A549 (cell line): Measurements from ENCODE around the gene SORCS2. TPM values are rescaled to one million over a fixed set of nuclear protein-coding genes. Genes with fewer than 3 reads are reported as not detected.

Experiments
- ATAC-seq, 2 experiments: fragments of 200-7000 bp in 1 of 2; fragments of >200 bp in 1 of 2; cut with Nextera tagmentation in 1 of 2; cut with Tn5 transposase in 1 of 2; 3 replicates each; pipeline versions ENCODE4 v1.8.0 to v1.9.1; 2018 to 2020; ENCODE audit warnings: mild to moderate bottlenecking in 1 of 2, moderate library complexity in 1 of 2
- CTCF ChIA-PET: fragments of 300-600 bp; sonication (Branson Sonifier 250); formaldehyde crosslinking; extraction: SDS; loops from one replicate; lab custom pipeline; 2021; ENCODE audit warnings: antibody characterized with exemption, inconsistent platforms; lab: Yijun Ruan, JAX
- POLR2A ChIA-PET: fragments of 350-600 bp; formaldehyde crosslinking; extraction: SDS; loops from one replicate; lab custom pipeline; 2021; ENCODE audit warnings: antibody characterized with exemption, inconsistent platforms; lab: Yijun Ruan, JAX
- DNase-seq, 2 experiments: peaks; one replicate each; pipeline versions ENCODE4 v3.0.0 to v3.0.0-alpha.2; 2011 to 2016; ENCODE audit warnings: low read depth in 1 of 2, low spot score in 1 of 2
- FAIRE-seq: peaks from 2 replicates; lab custom pipeline; 2011; peaks lifted over from hg19 to GRCh38; lab: Jason Lieb, UNC
- H3K27ac ChIP-seq, 2 experiments: fragments of >200 bp; sonication (Bioruptor Twin); formaldehyde crosslinking; 3 replicates each; pipeline ENCODE4 v1.5.1; 2016 to 2017
- H3K4me1 ChIP-seq: fragments of >200 bp; sonication (Bioruptor Twin); formaldehyde crosslinking; 3 replicates; pipeline ENCODE4 v1.6.1; 2016
- H3K4me2 ChIP-seq: fragments of >200 bp; sonication (Bioruptor Twin); formaldehyde crosslinking; 3 replicates; pipeline ENCODE4 v1.6.1; 2016
- H3K4me3 ChIP-seq: fragments of >200 bp; sonication (Bioruptor Twin); formaldehyde crosslinking; 3 replicates; pipeline ENCODE4 v1.5.1; 2016
- H3K9me3 ChIP-seq: fragments of >200 bp; sonication (Bioruptor Twin); formaldehyde crosslinking; 3 replicates; pipeline ENCODE4 v1.6.1; 2016
- CBX2 ChIP-seq: fragments of 200-600 bp; sonication (generic); IDR thresholded peaks from 2 replicates; pipeline ENCODE4 v1.6.1; 2016; ENCODE audit warnings: low read depth, mild to moderate bottlenecking, borderline replicate concordance
- CHD2 ChIP-seq: fragments of 150-350 bp; IDR thresholded peaks from 2 replicates; pipeline ENCODE4 v1.6.1; 2014; ENCODE audit warnings: low read length; ENCODE audit not compliant: partially characterized antibody
- CTCF ChIP-seq: fragments of >200 bp; sonication (Bioruptor Twin); formaldehyde crosslinking; IDR thresholded peaks from 3 replicates; pipeline ENCODE4 v1.5.1; 2016
- EHF ChIP-seq: fragments of 250-450 bp; sonication (Bioruptor Pico); IDR thresholded peaks from 2 replicates; pipeline ENCODE4 v1.5.0; 2020; ENCODE audit warnings: mild to moderate bottlenecking
- HDAC2 ChIP-seq: fragments of 200-600 bp; sonication (generic); IDR thresholded peaks from 2 replicates; pipeline ENCODE4 v1.6.1; 2016
- MAX ChIP-seq: IDR thresholded peaks from 2 replicates; pipeline ENCODE4 v1.6.1; 2012
- MYC ChIP-seq: IDR thresholded peaks from 2 replicates; pipeline ENCODE4 v1.6.1; 2012; ENCODE audit warnings: mild to moderate bottlenecking, inconsistent platforms, low read length, improper control_type of control experiment, borderline replicate concordance
- NFE2L2 ChIP-seq: fragments of 150-350 bp; conservative IDR thresholded peaks from 2 replicates; pipeline ENCODE4 v1.6.1; 2014; ENCODE audit warnings: low read length
- NR3C1 ChIP-seq: fragments of >200 bp; sonication (Bioruptor Twin); formaldehyde crosslinking; IDR thresholded peaks from 3 replicates; pipeline ENCODE4 v1.6.1; 2017
- PHF8 ChIP-seq: fragments of 200-600 bp; sonication (generic); IDR thresholded peaks from 2 replicates; pipeline ENCODE4 v1.6.1; 2016; ENCODE audit warnings: low read depth, mild to moderate bottlenecking, antibody characterized with exemption, moderate library complexity, borderline replicate concordance
- RAD21 ChIP-seq, 2 experiments: fragments of >200 bp in 1 of 2; sonication (Bioruptor Twin) in 1 of 2; formaldehyde crosslinking in 1 of 2; IDR thresholded peaks in 1 of 2; conservative IDR thresholded peaks in 1 of 2; 2 replicates in 1 of 2; 3 replicates in 1 of 2; pipeline ENCODE4 v1.6.1; 2012 to 2018; ENCODE audit warnings: inconsistent platforms in 1 of 2
- REST ChIP-seq: fragments of 200-600 bp; sonication (generic); IDR thresholded peaks from 2 replicates; pipeline ENCODE4 v1.6.1; 2016; ENCODE audit warnings: antibody characterized with exemption, mild to moderate bottlenecking, moderate library complexity
- RFX5 ChIP-seq: fragments of 450-650 bp; IDR thresholded peaks from 2 replicates; pipeline ENCODE4 v1.7.1; 2014; ENCODE audit warnings: antibody characterized with exemption, mild to moderate bottlenecking, moderate library complexity
- RNF2 ChIP-seq: fragments of 200-600 bp; sonication (generic); IDR thresholded peaks from 2 replicates; pipeline ENCODE4 v1.6.1; 2016; ENCODE audit warnings: low read depth, mild to moderate bottlenecking, antibody characterized with exemption, moderate library complexity, borderline replicate concordance
- TP53 ChIP-seq: fragments of 250-450 bp; sonication (Bioruptor Pico); IDR thresholded peaks from 2 replicates; pipeline ENCODE4 v1.5.0; 2021; ENCODE audit warnings: mild to moderate bottlenecking, moderate library complexity
- USF2 ChIP-seq: fragments of 450-650 bp; IDR thresholded peaks from 2 replicates; pipeline ENCODE4 v1.6.1; 2014; ENCODE audit warnings: antibody characterized with exemption
- ZSCAN20 ChIP-seq: fragments of 250-450 bp; sonication (Bioruptor Pico); IDR thresholded peaks from 2 replicates; pipeline ENCODE4 v1.8.0; 2022; ENCODE audit warnings: mild to moderate bottlenecking, moderate library complexity
- WGBS: methylation state at CpG from one replicate; pipeline ENCODE4 v1.1.6; 2017; ENCODE audit errors: missing lambda C conversion rate; 5-methylcytosine and 5-hydroxymethylcytosine counted together
- polyA plus RNA-seq, 4 experiments: library from polyadenylated mRNA; depleted of rRNA in 3 of 4; stranded (reverse); fragments of >200 nt; fragmentation: RNase III in 1 of 4; extraction: RNeasy Plus Mini Kit Qiagen cat#74134 plus additional on column Dnase treatment in 1 of 4; gene quantifications; 2 replicates in 3 of 4; 3 replicates in 1 of 4; pipeline ENCODE4 v1.2.3, GENCODE V29; 2011 to 2017
- small RNA-seq, 6 experiments: library from RNA; depleted of rRNA; stranded (forward); fragments of <200 nt; gene quantifications; one replicate each; pipeline ENCODE3, GENCODE V24; 2012
- TF ChIP-seq, protein P1 (sequence below): fragments of >200 bp; sonication (Bioruptor Twin); formaldehyde crosslinking; IDR thresholded peaks from 2 replicates; pipeline ENCODE4 v1.6.1; 2016
- TF ChIP-seq, protein P2 (sequence below): fragments of 250-450 bp; sonication (Bioruptor Pico); IDR thresholded peaks from 2 replicates; pipeline ENCODE4 v1.5.0; 2020; ENCODE audit warnings: low read depth, mild to moderate bottlenecking, moderate library complexity

Gene SORCS2
- polyA plus RNA-seq, 2 of the 4 experiments (the other 2 are of a cell fraction): 1.4 to 4.6 TPM

- TF ChIP-seq EHF (CRISPR knock-in tag) (no peak), CBX2 (no peak), ZSCAN20 (CRISPR knock-in tag) (no peak), PHF8 (no peak), CTCF (no peak), RAD21 (conservative IDR thresholded peaks at IDR 0.05 in 1 of 2, IDR thresholded peaks at IDR 0.05 in 1 of 2) (no peak), HDAC2 (no peak), NR3C1 (no peak), REST (no peak), MAX (no peak), USF2 (no peak), TP53 (CRISPR knock-in tag) (no peak), NFE2L2 (no peak), RNF2 (no peak), CHD2 (no peak), MYC (no peak), RFX5 (no peak)
- TF ChIP-seq, protein P1, sequence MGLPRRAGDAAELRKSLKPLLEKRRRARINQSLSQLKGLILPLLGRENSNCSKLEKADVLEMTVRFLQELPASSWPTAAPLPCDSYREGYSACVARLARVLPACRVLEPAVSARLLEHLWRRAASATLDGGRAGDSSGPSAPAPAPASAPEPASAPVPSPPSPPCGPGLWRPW: no peak
- TF ChIP-seq, protein P2, sequence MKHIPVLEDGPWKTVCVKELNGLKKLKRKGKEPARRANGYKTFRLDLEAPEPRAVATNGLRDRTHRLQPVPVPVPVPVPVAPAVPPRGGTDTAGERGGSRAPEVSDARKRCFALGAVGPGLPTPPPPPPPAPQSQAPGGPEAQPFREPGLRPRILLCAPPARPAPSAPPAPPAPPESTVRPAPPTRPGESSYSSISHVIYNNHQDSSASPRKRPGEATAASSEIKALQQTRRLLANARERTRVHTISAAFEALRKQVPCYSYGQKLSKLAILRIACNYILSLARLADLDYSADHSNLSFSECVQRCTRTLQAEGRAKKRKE (CRISPR knock-in tag): no peak
- ChIA-PET CTCF (interaction anchor here (1.5 to 1.9 kb wide), 3 partner anchors 12 to 19 kb away, joined by 3 to 6 read pairs (median 3); no protein-coding TSS in a partner anchor), POLR2A (no interaction called here)
- FAIRE-seq (no peak), DNase-seq (no peak), ATAC-seq (no peak)
- Histone ChIP-seq H3K4me1 (no peaks in the 10 kb centered on the region), H3K9me3 (no peaks in the 10 kb centered on the region), H3K27ac (no peak overlapping the region), H3K4me3 (no peak overlapping the region), H3K4me2 (no peak overlapping the region)
- WGBS: 90% methylated on average over 2 of the region's 2 CpGs
These were observed 597.7 kb downstream of the SORCS2 start for GRCh38 chr4:7790023-7790422.

DNA sequence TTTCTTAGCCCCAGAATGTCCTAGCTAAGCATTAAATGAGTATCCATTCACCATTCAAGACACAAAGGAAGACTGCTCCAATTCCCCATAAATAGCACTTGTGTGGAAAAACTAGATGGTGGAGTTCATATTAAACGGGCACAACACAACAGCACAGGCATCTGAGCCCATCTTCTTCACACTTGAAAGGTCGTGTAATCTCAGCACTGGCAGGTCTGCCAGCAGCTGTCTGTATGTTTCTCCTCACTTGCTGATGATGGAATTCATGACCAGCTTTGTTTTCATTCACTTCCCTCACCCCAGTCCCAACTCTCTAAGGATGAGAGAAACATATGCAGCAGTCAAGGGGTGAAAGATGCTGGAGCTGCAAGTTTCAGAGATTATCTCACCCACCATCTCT is 598.7 kb downstream of the SORCS2 start:
- WGBS: 62% methylated on average over 2 of the region's 2 CpGs

More for the DNA sequence above, 598.7 kb downstream of the SORCS2 start:
- CTCF ChIA-PET: interaction anchor here (0.6 to 1.9 kb wide), 3 partner anchors 11 to 171 kb away, joined by 3 to 6 read pairs (median 4); no protein-coding TSS in a partner anchor
- no peak for TF ChIP-seq ZSCAN20 (CRISPR knock-in tag)
- TF ChIP-seq, all 56 proteins: peak for 0
- Histone ChIP-seq H3K4me1 (no peaks in the 10 kb centered on the region), H3K4me2 (no peak overlapping the region), H3K4me3 (no peak overlapping the region), H3K9me3 (no peaks in the 10 kb centered on the region), H3K27ac (no peak overlapping the region)
- DNase-seq (no peak), FAIRE-seq (no peak), ATAC-seq (no peak)
- POLR2A ChIA-PET: no interaction called here

Small RNA genes lying within 50 kb of the gene (small RNA-seq; reads per million reads assigned to genes)
- gene MIR4274 (0 reads per million in 6 experiments), gene MIR4798 (0 to 22.1 (median 9.5) reads per million in 6 experiments)

Other genes with a start within 250 kb of the SORCS2 start
- gene TADA2B, start 149.2 kb upstream of the SORCS2 start, polyA plus RNA-seq (2011; rRNA removed): 6.0 and 6.7 TPM in 2 replicates
- 10.1 to 11.3 TPM (median 10.8 TPM) in 3 replicates for gene TADA2B, start 149.2 kb upstream of the SORCS2 start, polyA plus RNA-seq (2017; fragmentation: RNase III; extraction: RNeasy Plus Mini Kit Qiagen cat#74134 plus additional on column Dnase treatment)
- gene GRPEL1, start 124.5 kb upstream of the SORCS2 start, polyA plus RNA-seq (2011; rRNA removed): 50.9 and 72.0 TPM in 2 replicates
- 45.5 to 57.6 TPM (median 46.2 TPM) in 3 replicates for gene GRPEL1, start 124.5 kb upstream of the SORCS2 start, polyA plus RNA-seq (2017; fragmentation: RNase III; extraction: RNeasy Plus Mini Kit Qiagen cat#74134 plus additional on column Dnase treatment)
- gene PSAPL1, start 242.4 kb downstream of the SORCS2 start, polyA plus RNA-seq (2011; rRNA removed): 0.05 and 0.07 TPM in 2 replicates
- 0.04 to 0.08 TPM (median 0.05 TPM) in 3 replicates for gene PSAPL1, start 242.4 kb downstream of the SORCS2 start, polyA plus RNA-seq (2017; fragmentation: RNase III; extraction: RNeasy Plus Mini Kit Qiagen cat#74134 plus additional on column Dnase treatment)